Measurements from ENCODE around the gene BAZ1A. TPM values are rescaled to one million over a fixed set of nuclear protein-coding genes. Genes with fewer than 3 reads are reported as not detected.

BAZ1A gene
- total and polyA plus RNA-seq, 10 of the 15 experiments (the other 5 are each of a cell fraction or from before 2014, with no cell fraction given): 34.3 to 96.5 (median 50.7) TPM

DNA sequence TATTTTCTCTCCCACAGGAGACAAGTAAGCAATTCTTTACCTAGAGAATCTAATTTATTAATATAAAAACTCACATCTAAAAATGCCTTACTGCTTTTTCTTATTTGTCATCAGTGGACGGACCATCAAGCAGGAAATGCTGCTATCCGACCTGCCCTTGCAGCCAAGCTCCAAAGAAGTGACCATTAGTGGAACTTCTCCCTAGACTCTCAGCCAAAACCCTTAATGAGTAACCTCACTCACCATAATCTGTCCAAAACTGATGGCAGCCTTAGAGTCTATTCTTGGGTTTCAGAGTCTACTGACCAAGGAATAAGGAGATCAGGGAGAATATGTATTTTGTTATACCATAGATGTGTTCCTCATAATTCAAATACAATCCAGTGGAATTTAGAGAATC lies 99.8 kb downstream of the BAZ1A start:
- H3K27ac ChIP-seq (ENCODE audit: control insufficient read depth, insufficient read depth): no peak overlapping the region
- ChIA-PET SMC1A (ENCODE audit: uncharacterized antibody, unreplicated experiment) (interaction anchor here (1.1 kb wide), 1 partner anchor 15 kb away, joined by 3 read pairs; no protein-coding TSS in a partner anchor), POLR2A (no interaction called here), RAD21 (ENCODE audit: unreplicated experiment) (no interaction called here), CTCF (interaction anchor here (2.5 kb wide), 1 partner anchor 10 kb away, joined by 9 read pairs; no protein-coding TSS in a partner anchor)
- ATAC-seq (no peak), FAIRE-seq (no peak), DNase-seq (ENCODE audit: low read depth, low spot score) (no peak)
- H3K4me3 ChIP-seq: no peak overlapping the region
- H3K9me3 ChIP-seq (replicated peaks; ENCODE audit: control insufficient read depth, insufficient read depth, low read length): no peaks in the 10 kb centered on the region
- H3K9ac ChIP-seq (ENCODE audit: control insufficient read depth, insufficient read depth, low read length): no peak overlapping the region
- WGBS (ENCODE audit: insufficient coverage, insufficient replicate concordance, low lambda C conversion rate, missing lambda C conversion rate): 93% methylated on average over 2 of the region's 2 CpGs
- no TSS peak for BruUV-seq (replicated peaks)
- H3K4me2 ChIP-seq (ENCODE audit: control insufficient read depth, insufficient read depth): no peak overlapping the region
- H3K27me3 ChIP-seq (replicated peaks in 1 of 2; ENCODE audit: control insufficient read depth in 2 of 2, insufficient read depth in 2 of 2, low read length in 1 of 2): no peaks in the 10 kb centered on the region
- H2AFZ ChIP-seq (ENCODE audit: control insufficient read depth, low read depth, low read length): no peak overlapping the region
- no peaks in the 10 kb centered on the region for H3K79me2 ChIP-seq (ENCODE audit: control insufficient read depth, insufficient read depth, low read length)
- in situ Hi-C loops (cut with MboI): no loop called here
- H3K36me3 ChIP-seq (ENCODE audit: control insufficient read depth in 2 of 2, insufficient read depth in 2 of 2, low read length in 1 of 2): peaks cover 5 to 27% of the 10 kb centered on the region in 2 experiments
- no peaks in the 10 kb centered on the region for H4K20me1 ChIP-seq (ENCODE audit: control insufficient read depth, insufficient read depth)
- intact Hi-C loops (cut with micrococcal nuclease; ENCODE audit: unreplicated experiment): no loop called here
- no peaks in the 10 kb centered on the region for H3K4me1 ChIP-seq (ENCODE audit: control insufficient read depth, insufficient read depth, low read length)
- no peak for TF ChIP-seq NFYB (IDR thresholded peaks at IDR 0.05; ENCODE audit: insufficient read depth, low read depth, low read length)
- no peak for TF ChIP-seq SUZ12 (IDR thresholded peaks at IDR 0.05; ENCODE audit: unreplicated experiment)
- no peak for TF ChIP-seq RUNX3 (IDR thresholded peaks at IDR 0.05; ENCODE audit: low read length)
- TF ChIP-seq NBN (IDR thresholded peaks at IDR 0.05): no peak
- no peak for TF ChIP-seq ESRRA (IDR thresholded peaks at IDR 0.05; ENCODE audit: low read length)
- TF ChIP-seq, protein P1, sequence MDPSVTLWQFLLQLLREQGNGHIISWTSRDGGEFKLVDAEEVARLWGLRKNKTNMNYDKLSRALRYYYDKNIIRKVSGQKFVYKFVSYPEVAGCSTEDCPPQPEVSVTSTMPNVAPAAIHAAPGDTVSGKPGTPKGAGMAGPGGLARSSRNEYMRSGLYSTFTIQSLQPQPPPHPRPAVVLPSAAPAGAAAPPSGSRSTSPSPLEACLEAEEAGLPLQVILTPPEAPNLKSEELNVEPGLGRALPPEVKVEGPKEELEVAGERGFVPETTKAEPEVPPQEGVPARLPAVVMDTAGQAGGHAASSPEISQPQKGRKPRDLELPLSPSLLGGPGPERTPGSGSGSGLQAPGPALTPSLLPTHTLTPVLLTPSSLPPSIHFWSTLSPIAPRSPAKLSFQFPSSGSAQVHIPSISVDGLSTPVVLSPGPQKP (IDR thresholded peaks at IDR 0.05; ENCODE audit: low read depth, low read length): no peak
- no peak for TF ChIP-seq KLF5 (IDR thresholded peaks at IDR 0.05; ENCODE audit: partially characterized antibody)
- no peak for TF ChIP-seq RCOR1 (conservative IDR thresholded peaks at IDR 0.05; ENCODE audit: low read depth, low read length)
- TF ChIP-seq STAT3 (IDR thresholded peaks at IDR 0.05; ENCODE audit: low read depth, low read length): no peak
- TF ChIP-seq IKZF1 (conservative IDR thresholded peaks at IDR 0.05): no peak
- TF ChIP-seq FOS (IDR thresholded peaks at IDR 0.05; ENCODE audit: borderline replicate concordance, extremely low read depth, insufficient read length): no peak

Data from GM12878 (cell line).